Natural killer cell (primary cell): Measurements from ENCODE around the gene WBP1. TPM values are rescaled to one million over a fixed set of nuclear protein-coding genes. Genes with fewer than 3 reads are reported as not detected.

Source experiments
- ATAC-seq, 3 donors: fragments of 150-1000 bp in 2 of 3; fragments of 200-7000 bp in 1 of 3; cut with Tn5 transposase; 1 replicate in 1 of 3; 2 replicates in 2 of 3; pipeline ENCODE4 v1.10.0; 2021; ENCODE audit warnings: mild to moderate bottlenecking in 2 of 3, moderate library complexity in 2 of 3
- DNase-seq, 2 donors: peaks; one replicate each; pipeline versions ENCODE4 v3.0.0 to v3.0.0-alpha.2; 2013 to 2021; ENCODE audit warnings: mixed read lengths in 1 of 2
- H3K27ac ChIP-seq: one replicate; pipeline ENCODE4 v1.5.1; 2013; ENCODE audit warnings: mild to moderate bottlenecking, low read length
- H3K27me3 ChIP-seq: one replicate; pipeline ENCODE4 v1.6.1; 2013; ENCODE audit warnings: low read length; ENCODE audit not compliant: control insufficient read depth, insufficient read depth
- H3K36me3 ChIP-seq: one replicate; pipeline ENCODE4 v1.6.1; 2013; ENCODE audit warnings: low read length; ENCODE audit not compliant: control insufficient read depth, insufficient read depth
- H3K4me1 ChIP-seq: one replicate; pipeline ENCODE4 v1.6.1; 2013; ENCODE audit warnings: low read length; ENCODE audit not compliant: control insufficient read depth, insufficient read depth
- H3K4me3 ChIP-seq: one replicate; pipeline ENCODE4 v1.5.1; 2013; ENCODE audit warnings: low read length
- H3K9me3 ChIP-seq: one replicate; pipeline ENCODE4 v1.6.1; 2013; ENCODE audit warnings: low read length; ENCODE audit not compliant: control insufficient read depth, insufficient read depth
- H3K27ac Mint-ChIP-seq, 2 donors: one replicate each; pipeline ENCODE4 v1.8.0; 2022; ENCODE audit warnings: mild to moderate bottlenecking in 2 of 2, mixed read lengths in 2 of 2, moderate library complexity in 1 of 2
- H3K27me3 Mint-ChIP-seq, 2 donors: one replicate each; pipeline ENCODE4 v1.8.0; 2022; ENCODE audit warnings: low read depth in 2 of 2, mixed read lengths in 2 of 2
- H3K36me3 Mint-ChIP-seq: one replicate; pipeline ENCODE4 v1.8.0; 2022; ENCODE audit warnings: mixed read lengths
- H3K4me1 Mint-ChIP-seq, 2 donors: one replicate each; pipeline ENCODE4 v1.8.0; 2022; ENCODE audit warnings: mixed read lengths in 2 of 2
- H3K4me3 Mint-ChIP-seq: one replicate; pipeline ENCODE4 v1.8.0; 2022; ENCODE audit warnings: mild to moderate bottlenecking, moderate library complexity, mixed read lengths
- H3K9me3 Mint-ChIP-seq, 2 donors: one replicate each; pipeline ENCODE4 v1.8.0; 2022; ENCODE audit warnings: mixed read lengths in 2 of 2
- WGBS: methylation state at CpG from one replicate; pipeline ENCODE4 v1.1.7; 2013; ENCODE audit warnings: missing lambda C conversion rate; ENCODE audit not compliant: insufficient coverage; 5-methylcytosine and 5-hydroxymethylcytosine counted together
- intact Hi-C: fragments of 100-400 bp; cut with micrococcal nuclease; formaldehyde crosslinking; loops from one replicate; pipeline ENCODE4 v1.14.2; 2022
- total RNA-seq, 4 donors: library from RNA; stranded (reverse); fragments of 120-200 nt in 1 of 4; gene quantifications; one replicate each; pipeline versions ENCODE4 v1.2.3 to v1.2.4, GENCODE V29; 2013 to 2022
- TF ChIP-seq, protein P1 (sequence below): fragments of 200-600 bp; IDR thresholded peaks from one replicate; pipeline ENCODE4 v1.8.0; 2022; ENCODE audit warnings: antibody characterized with exemption

The WBP1 gene
- total RNA-seq, 3 donors from 2014 or later (not counting 1 experiment from before 2014, with no cell fraction given), result 65.1 to 68.3 (median 65.4) TPM

- TF ChIP-seq, protein P1, sequence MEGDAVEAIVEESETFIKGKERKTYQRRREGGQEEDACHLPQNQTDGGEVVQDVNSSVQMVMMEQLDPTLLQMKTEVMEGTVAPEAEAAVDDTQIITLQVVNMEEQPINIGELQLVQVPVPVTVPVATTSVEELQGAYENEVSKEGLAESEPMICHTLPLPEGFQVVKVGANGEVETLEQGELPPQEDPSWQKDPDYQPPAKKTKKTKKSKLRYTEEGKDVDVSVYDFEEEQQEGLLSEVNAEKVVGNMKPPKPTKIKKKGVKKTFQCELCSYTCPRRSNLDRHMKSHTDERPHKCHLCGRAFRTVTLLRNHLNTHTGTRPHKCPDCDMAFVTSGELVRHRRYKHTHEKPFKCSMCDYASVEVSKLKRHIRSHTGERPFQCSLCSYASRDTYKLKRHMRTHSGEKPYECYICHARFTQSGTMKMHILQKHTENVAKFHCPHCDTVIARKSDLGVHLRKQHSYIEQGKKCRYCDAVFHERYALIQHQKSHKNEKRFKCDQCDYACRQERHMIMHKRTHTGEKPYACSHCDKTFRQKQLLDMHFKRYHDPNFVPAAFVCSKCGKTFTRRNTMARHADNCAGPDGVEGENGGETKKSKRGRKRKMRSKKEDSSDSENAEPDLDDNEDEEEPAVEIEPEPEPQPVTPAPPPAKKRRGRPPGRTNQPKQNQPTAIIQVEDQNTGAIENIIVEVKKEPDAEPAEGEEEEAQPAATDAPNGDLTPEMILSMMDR, result no peak
These were observed 38.9 kb downstream of the WBP1 start for GRCh38 chr2:74496997-74497776.

GRCh38 chr2:74497777-74498499 lies 39.7 kb downstream of the WBP1 start:
- Histone ChIP-seq H3K36me3 (peaks cover 10% of the 10 kb centered on the region), H3K27me3 (peaks cover 5% of the 10 kb centered on the region), H3K27ac (no peak overlapping the region), H3K9me3 (no peaks in the 10 kb centered on the region), H3K4me3 (peak overlapping the region; percentile 52), H3K4me1 (peaks cover 43% of the 10 kb centered on the region)
- H3K27me3 Mint-ChIP-seq, result peaks cover 0 to 8% of the 10 kb centered on the region in 2 donors
- H3K9me3 Mint-ChIP-seq, result no peaks in the 10 kb centered on the region
- ATAC-seq (peak; percentile 48 to 51 (median 48)), DNase-seq (peak; percentile 26 to 62)
- intact Hi-C loops, result no loop called here
- TF ChIP-seq, protein P1, result no peak
- 5% methylated on average over 61 of the region's 61 CpGs for WGBS
- peak overlapping the region; percentile 30 to 81 for H3K27ac Mint-ChIP-seq
- peaks cover 24 to 43% of the 10 kb centered on the region in 2 donors for H3K4me1 Mint-ChIP-seq
- no peaks in the 10 kb centered on the region for H3K36me3 Mint-ChIP-seq
- peak overlapping the region; percentile 90 for H3K4me3 Mint-ChIP-seq

More at GRCh38 chr2:74496997-74497776, 38.9 kb downstream of the WBP1 start:
- no peak for DNase-seq
- peaks cover 5% of the 10 kb centered on the region for H3K27me3 ChIP-seq
- Mint-ChIP-seq H3K36me3 (no peaks in the 10 kb centered on the region), H3K9me3 (no peaks in the 10 kb centered on the region), H3K4me1 (peaks cover 24 to 36% of the 10 kb centered on the region in 2 donors), H3K4me3 (peak overlapping the region; percentile 90), H3K27ac (peak overlapping the region; percentile 30 to 81), H3K27me3 (peaks cover 0 to 8% of the 10 kb centered on the region in 2 donors)
- H3K27ac ChIP-seq, result no peak overlapping the region
- peaks cover 36% of the 10 kb centered on the region for H3K4me1 ChIP-seq
- peak overlapping the region; percentile 52 for H3K4me3 ChIP-seq
- peaks cover 18% of the 10 kb centered on the region for H3K36me3 ChIP-seq
- intact Hi-C loops, result no loop called here
- ATAC-seq, result no peak
- H3K9me3 ChIP-seq, result no peaks in the 10 kb centered on the region
- WGBS, result 74% methylated on average over 19 of the region's 19 CpGs

DNA sequence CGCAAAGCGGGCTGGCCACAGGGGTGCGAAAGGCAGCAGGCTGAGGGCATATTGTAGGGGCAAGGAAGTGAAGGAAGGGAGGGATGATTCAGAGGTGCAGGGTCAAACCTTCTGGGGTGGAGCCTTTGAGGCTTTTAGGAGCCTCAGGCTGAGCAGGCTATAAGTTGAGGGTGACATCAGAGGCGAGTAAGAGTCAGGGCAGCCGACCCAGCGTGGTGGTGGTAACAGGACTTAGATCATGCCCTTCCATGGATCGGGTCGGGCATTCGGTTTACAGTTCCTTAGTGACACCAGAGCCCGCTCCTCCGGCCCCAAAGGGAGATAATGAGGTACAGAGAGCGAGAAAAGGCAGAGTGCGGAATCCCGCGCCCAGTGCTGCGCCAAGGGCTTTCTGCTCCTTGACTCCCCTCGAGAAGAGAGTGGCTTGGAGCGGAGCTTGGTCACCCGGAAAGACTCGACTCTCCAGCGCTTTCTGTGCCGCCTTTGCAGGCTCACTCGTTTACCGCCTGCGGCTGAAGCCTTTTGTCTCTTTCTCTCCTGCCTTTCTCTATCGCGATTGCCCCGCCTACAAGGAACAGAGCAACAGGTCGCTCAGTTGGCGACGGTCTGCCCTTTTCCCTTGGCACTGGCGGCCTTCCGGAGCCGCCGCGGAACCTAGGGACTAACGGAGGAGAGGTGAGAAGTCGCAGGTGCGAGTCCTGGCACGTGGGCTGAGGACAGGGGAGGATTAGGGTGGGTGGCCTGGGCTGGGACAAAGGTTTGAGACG lies 40.4 kb downstream of the WBP1 start:
- Mint-ChIP-seq H3K36me3 (no peaks in the 10 kb centered on the region), H3K27me3 (peaks cover 0 to 8% of the 10 kb centered on the region in 2 donors), H3K4me3 (peak overlapping the region; percentile 90), H3K27ac (peak overlapping the region; percentile 30 to 81), H3K9me3 (no peaks in the 10 kb centered on the region), H3K4me1 (peaks cover 24 to 51% of the 10 kb centered on the region in 2 donors)
- Histone ChIP-seq H3K9me3 (no peaks in the 10 kb centered on the region), H3K4me1 (peaks cover 51% of the 10 kb centered on the region), H3K27ac (no peak overlapping the region), H3K4me3 (peak overlapping the region; percentile 52), H3K36me3 (peaks cover 4% of the 10 kb centered on the region), H3K27me3 (peaks cover 5% of the 10 kb centered on the region)
- TF ChIP-seq, protein P1, result no peak
- ATAC-seq (peak; percentile 25 to 52 (median 33)), DNase-seq (peak in 1 of 2 donors; percentile 41)
- 1% methylated on average over 41 of the region's 41 CpGs for WGBS
- intact Hi-C loops, result no loop called here
